ENCODE results near the gene SARS2.

DNA sequence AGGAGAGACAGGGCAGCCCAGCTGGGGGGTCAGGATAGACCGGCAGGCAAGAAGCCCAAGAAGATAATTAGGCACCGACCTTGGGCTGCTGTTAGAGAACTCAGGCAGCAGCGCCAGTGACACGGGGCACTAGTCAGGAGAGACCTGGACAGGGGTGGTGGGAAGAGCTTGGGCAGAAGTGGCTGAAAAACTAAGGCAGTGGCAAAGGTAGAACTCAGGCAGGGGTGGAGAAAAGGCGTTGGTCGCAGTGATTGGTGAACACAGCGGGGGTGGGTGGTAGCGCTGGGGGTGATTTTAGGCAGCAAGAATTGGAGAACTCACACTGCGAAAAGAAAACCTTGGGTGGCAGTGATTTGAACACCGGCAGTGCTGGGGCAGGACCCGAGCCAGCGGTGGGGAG, 22.9 kb downstream of the SARS2 start:
- TF ChIP-seq POLR2A (IDR thresholded peaks at IDR 0.05) (no peak), EP300 (IDR thresholded peaks at IDR 0.05) (no peak)
- TF ChIP-seq, protein P1, sequence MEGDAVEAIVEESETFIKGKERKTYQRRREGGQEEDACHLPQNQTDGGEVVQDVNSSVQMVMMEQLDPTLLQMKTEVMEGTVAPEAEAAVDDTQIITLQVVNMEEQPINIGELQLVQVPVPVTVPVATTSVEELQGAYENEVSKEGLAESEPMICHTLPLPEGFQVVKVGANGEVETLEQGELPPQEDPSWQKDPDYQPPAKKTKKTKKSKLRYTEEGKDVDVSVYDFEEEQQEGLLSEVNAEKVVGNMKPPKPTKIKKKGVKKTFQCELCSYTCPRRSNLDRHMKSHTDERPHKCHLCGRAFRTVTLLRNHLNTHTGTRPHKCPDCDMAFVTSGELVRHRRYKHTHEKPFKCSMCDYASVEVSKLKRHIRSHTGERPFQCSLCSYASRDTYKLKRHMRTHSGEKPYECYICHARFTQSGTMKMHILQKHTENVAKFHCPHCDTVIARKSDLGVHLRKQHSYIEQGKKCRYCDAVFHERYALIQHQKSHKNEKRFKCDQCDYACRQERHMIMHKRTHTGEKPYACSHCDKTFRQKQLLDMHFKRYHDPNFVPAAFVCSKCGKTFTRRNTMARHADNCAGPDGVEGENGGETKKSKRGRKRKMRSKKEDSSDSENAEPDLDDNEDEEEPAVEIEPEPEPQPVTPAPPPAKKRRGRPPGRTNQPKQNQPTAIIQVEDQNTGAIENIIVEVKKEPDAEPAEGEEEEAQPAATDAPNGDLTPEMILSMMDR (IDR thresholded peaks at IDR 0.05), result no peak

All from ovary (tissue), 3 donors.